Measurements from ENCODE around the gene ANXA2.

Gene ANXA2

GRCh38 chr15:60389261-60390077 is 8.3 kb downstream of the ANXA2 start:
- no peak for DNase-seq (ENCODE audit: low read depth in 2 of 2, low spot score in 1 of 2)

GRCh38 chr15:60387321-60387720 is 10.5 kb downstream of the ANXA2 start:
- no peak for DNase-seq (ENCODE audit: low read depth in 2 of 2, low spot score in 1 of 2)

- no peak for DNase-seq (ENCODE audit: low read depth in 2 of 2, low spot score in 1 of 2)
Measured at GRCh38 chr15:60386615-60387014, 11.2 kb downstream of the ANXA2 start.

- no peak for DNase-seq (ENCODE audit: low read depth in 2 of 2, low spot score in 1 of 2)
Measured at GRCh38 chr15:60385620-60386552, 11.9 kb downstream of the ANXA2 start.

GRCh38 chr15:60384526-60385126 is 13.2 kb downstream of the ANXA2 start:
- DNase-seq (ENCODE audit: low read depth in 2 of 2, low spot score in 1 of 2) = no peak

GRCh38 chr15:60384053-60384452 is 13.7 kb downstream of the ANXA2 start:
- DNase-seq (ENCODE audit: low read depth in 2 of 2, low spot score in 1 of 2) = no peak

GRCh38 chr15:60382773-60383674 is 14.8 kb downstream of the ANXA2 start:
- DNase-seq (ENCODE audit: low read depth in 2 of 2, low spot score in 1 of 2) = no peak

- DNase-seq (ENCODE audit: low read depth in 2 of 2, low spot score in 1 of 2) = no peak
Measured at GRCh38 chr15:60381148-60381788, 16.5 kb downstream of the ANXA2 start.

GRCh38 chr15:60379525-60380274 is 18.1 kb downstream of the ANXA2 start:
- no peak for DNase-seq (ENCODE audit: low read depth in 2 of 2, low spot score in 1 of 2)

GRCh38 chr15:60379185-60379524 is 18.6 kb downstream of the ANXA2 start:
- no peak for DNase-seq (ENCODE audit: low read depth in 2 of 2, low spot score in 1 of 2)

- no peak for DNase-seq (ENCODE audit: low read depth in 2 of 2, low spot score in 1 of 2)
Measured at GRCh38 chr15:60376677-60377095, 21.1 kb downstream of the ANXA2 start.

- DNase-seq (ENCODE audit: low read depth in 2 of 2, low spot score in 1 of 2) = no peak
Measured at GRCh38 chr15:60375306-60375705, 22.5 kb downstream of the ANXA2 start.

- no peak for DNase-seq (ENCODE audit: low read depth in 2 of 2, low spot score in 1 of 2)
Measured at GRCh38 chr15:60374628-60375081, 23.1 kb downstream of the ANXA2 start.

- no peak for DNase-seq (ENCODE audit: low read depth in 2 of 2, low spot score in 1 of 2)
Measured at GRCh38 chr15:60374209-60374608, 23.6 kb downstream of the ANXA2 start.

- DNase-seq (ENCODE audit: low read depth in 2 of 2, low spot score in 1 of 2) = no peak
Measured at GRCh38 chr15:60373745-60374144, 24.0 kb downstream of the ANXA2 start.

GRCh38 chr15:60373327-60373726 is 24.5 kb downstream of the ANXA2 start:
- DNase-seq (ENCODE audit: low read depth in 2 of 2, low spot score in 1 of 2) = no peak

- DNase-seq (ENCODE audit: low read depth in 2 of 2, low spot score in 1 of 2) = no peak
Measured at GRCh38 chr15:60372756-60373155, 25.0 kb downstream of the ANXA2 start.

- no peak for DNase-seq (ENCODE audit: low read depth in 2 of 2, low spot score in 1 of 2)
Measured at GRCh38 chr15:60372227-60372626, 25.6 kb downstream of the ANXA2 start.
